Mesenchymal stem cell (in vitro differentiated cells and primary cell): ENCODE data around the gene FLNC.
A peak's percentile ranks its signal among the peaks of the same experiment; 100 is the strongest.

Source experiments
- DNase-seq: peaks from one replicate; pipeline ENCODE4 v3.0.0-alpha.2; 2013
- H2AFZ ChIP-seq: one replicate; pipeline ENCODE4 v1.6.1; 2013; ENCODE audit warnings: low read depth, mild to moderate bottlenecking, control low read depth, inconsistent platforms, low read length, moderate library complexity
- H2AK5ac ChIP-seq: 2 replicates; pipeline ENCODE4 v1.6.1; 2013; ENCODE audit warnings: low read length, moderate library complexity, mild to moderate bottlenecking, inconsistent platforms; ENCODE audit not compliant: severe bottlenecking
- H2BK120ac ChIP-seq: one replicate; pipeline ENCODE4 v1.6.1; 2013; ENCODE audit warnings: low read depth, mild to moderate bottlenecking, inconsistent platforms, low read length, moderate library complexity
- H2BK12ac ChIP-seq, 2 experiments: one replicate each; pipeline ENCODE4 v1.6.1; 2013; ENCODE audit warnings: inconsistent platforms in 2 of 2, low read length in 2 of 2, mild to moderate bottlenecking in 2 of 2, moderate library complexity in 2 of 2, control low read depth in 1 of 2
- H2BK15ac ChIP-seq: one replicate; pipeline ENCODE4 v1.6.1; 2013; ENCODE audit warnings: mild to moderate bottlenecking, low read depth, inconsistent platforms; ENCODE audit not compliant: poor library complexity, severe bottlenecking
- H2BK5ac ChIP-seq: 2 replicates; pipeline ENCODE4 v1.6.1; 2013; ENCODE audit warnings: low read depth, mild to moderate bottlenecking, low read length, control low read depth, inconsistent platforms; ENCODE audit not compliant: poor library complexity, severe bottlenecking
- H3K14ac ChIP-seq, 2 experiments: one replicate each; pipeline ENCODE4 v1.6.1; 2013; ENCODE audit warnings: inconsistent platforms in 2 of 2, low read length in 2 of 2, control low read depth in 1 of 2, mild to moderate bottlenecking in 1 of 2, moderate library complexity in 1 of 2
- H3K18ac ChIP-seq, 2 experiments: one replicate each; pipeline ENCODE4 v1.6.1; 2013; ENCODE audit warnings: inconsistent platforms in 2 of 2, low read length in 2 of 2, control low read depth in 1 of 2, low read depth in 1 of 2, mild to moderate bottlenecking in 1 of 2
- H3K23ac ChIP-seq, 2 experiments: one replicate each; pipeline ENCODE4 v1.6.1; 2013; ENCODE audit warnings: inconsistent platforms in 2 of 2, low read length in 2 of 2, mild to moderate bottlenecking in 2 of 2, moderate library complexity in 2 of 2, control low read depth in 1 of 2
- H3K27ac ChIP-seq: 2 replicates; pipeline ENCODE4 v1.5.1; 2013; ENCODE audit warnings: mild to moderate bottlenecking, moderate library complexity, low read length, control low read depth, inconsistent platforms; ENCODE audit not compliant: poor library complexity, severe bottlenecking
- H3K27me3 ChIP-seq, 2 experiments: 2 replicates each; pipeline versions ENCODE4 v1.6.1 to v1.7.0; 2013; ENCODE audit warnings: low read length in 2 of 2, mild to moderate bottlenecking in 2 of 2, moderate library complexity in 2 of 2, control low read depth in 1 of 2, inconsistent platforms in 1 of 2; ENCODE audit not compliant: control insufficient read depth in 1 of 2, insufficient read depth in 1 of 2
- H3K36me3 ChIP-seq, 2 experiments: 2 replicates each; pipeline versions ENCODE4 v1.6.1 to v1.7.0; 2013; ENCODE audit warnings: low read length in 2 of 2, control low read depth in 1 of 2, inconsistent platforms in 1 of 2, low read depth in 1 of 2, mild to moderate bottlenecking in 1 of 2; ENCODE audit not compliant: insufficient read depth in 2 of 2, control insufficient read depth in 1 of 2
- H3K4ac ChIP-seq, 2 experiments: one replicate each; pipeline ENCODE4 v1.6.1; 2013; ENCODE audit warnings: inconsistent platforms in 2 of 2, low read length in 2 of 2, mild to moderate bottlenecking in 2 of 2, moderate library complexity in 2 of 2, control low read depth in 1 of 2, low read depth in 1 of 2
- H3K4me1 ChIP-seq: 2 replicates; pipeline ENCODE4 v1.6.1; 2013; ENCODE audit warnings: low read depth, low read length, control low read depth; ENCODE audit not compliant: control insufficient read depth, insufficient read depth
- H3K4me2 ChIP-seq: 2 replicates; pipeline ENCODE4 v1.6.1; 2013; ENCODE audit warnings: low read length, mild to moderate bottlenecking, inconsistent platforms; ENCODE audit not compliant: poor library complexity, severe bottlenecking
- H3K4me3 ChIP-seq, 2 experiments: 2 replicates each; pipeline versions ENCODE4 v1.5.1 to v1.7.0; 2013; ENCODE audit warnings: low read length in 2 of 2, mild to moderate bottlenecking in 2 of 2, control low read depth in 1 of 2, low read depth in 1 of 2; ENCODE audit not compliant: insufficient read depth in 1 of 2
- H3K79me1 ChIP-seq: replicated peaks from 2 replicates; pipeline ENCODE4 v1.6.1; 2013; ENCODE audit warnings: mild to moderate bottlenecking, control low read depth, low read length, inconsistent platforms; ENCODE audit not compliant: poor library complexity, severe bottlenecking
- H3K9ac ChIP-seq: 2 replicates; pipeline ENCODE4 v1.7.0; 2013; ENCODE audit warnings: mild to moderate bottlenecking, low read length, moderate library complexity
- H3K9me3 ChIP-seq: 2 replicates; pipeline ENCODE4 v1.7.0; 2013; ENCODE audit warnings: mild to moderate bottlenecking, low read length; ENCODE audit not compliant: control insufficient read depth
- H4K8ac ChIP-seq: one replicate; pipeline ENCODE4 v1.6.1; 2013; ENCODE audit warnings: inconsistent platforms, mild to moderate bottlenecking, low read length, moderate library complexity
- H4K91ac ChIP-seq: one replicate; pipeline ENCODE4 v1.6.1; 2013; ENCODE audit warnings: mild to moderate bottlenecking, low read length, inconsistent platforms
- WGBS: methylation state at CpG from one replicate; pipeline ENCODE4 v1.1.7; 2013; ENCODE audit warnings: mixed read lengths; 5-methylcytosine and 5-hydroxymethylcytosine counted together

The FLNC gene

GRCh38 chr7:128845987-128846386 is 15.8 kb downstream of the FLNC start:
- WGBS: 96% methylated on average over 19 of the region's 19 CpGs
- H3K23ac ChIP-seq: no peak overlapping the region
- peaks cover 17% of the 10 kb centered on the region for H3K79me1 ChIP-seq
- no peak overlapping the region for H3K4me3 ChIP-seq
- no peak overlapping the region for H2BK15ac ChIP-seq
- H4K91ac ChIP-seq: no peak overlapping the region
- H3K27ac ChIP-seq: no peak overlapping the region
- H3K14ac ChIP-seq: no peak overlapping the region
- peaks cover 96 to 97% of the 10 kb centered on the region in 2 experiments for H3K36me3 ChIP-seq
- no peak overlapping the region for H2BK12ac ChIP-seq
- H3K9me3 ChIP-seq: no peaks in the 10 kb centered on the region
- no peak overlapping the region for H3K18ac ChIP-seq
- H4K8ac ChIP-seq: no peak overlapping the region
- no peak overlapping the region for H3K4me2 ChIP-seq
- no peak overlapping the region for H2AK5ac ChIP-seq
- no peak overlapping the region for H2BK120ac ChIP-seq
- no peak overlapping the region for H2AFZ ChIP-seq
- no peak overlapping the region for H3K4ac ChIP-seq
- no peak overlapping the region for H2BK5ac ChIP-seq
- no peak overlapping the region for H3K9ac ChIP-seq
- peaks cover 5% of the 10 kb centered on the region for H3K4me1 ChIP-seq
- no peak for DNase-seq
- H3K27me3 ChIP-seq: no peaks in the 10 kb centered on the region

GRCh38 chr7:128846781-128847444 is 16.7 kb downstream of the FLNC start:
- WGBS: 97% methylated on average over 14 of the region's 14 CpGs
- H3K18ac ChIP-seq: no peak overlapping the region

GRCh38 chr7:128847721-128848211 is 17.6 kb downstream of the FLNC start:
- Histone ChIP-seq H2AK5ac (no peak overlapping the region), H3K4ac (no peak overlapping the region), H2AFZ (no peak overlapping the region), H2BK120ac (no peak overlapping the region), H3K4me2 (no peak overlapping the region), H2BK12ac (no peak overlapping the region), H3K14ac (no peak overlapping the region), H3K9me3 (no peaks in the 10 kb centered on the region), H3K4me1 (peaks cover 5% of the 10 kb centered on the region), H3K4me3 (no peak overlapping the region), H3K27ac (no peak overlapping the region), H3K9ac (no peak overlapping the region), H4K91ac (peak overlapping the region; percentile 34), H3K27me3 (no peaks in the 10 kb centered on the region), H3K18ac (no peak overlapping the region), H3K79me1 (peaks cover 15% of the 10 kb centered on the region), H3K36me3 (peaks cover 96 to 97% of the 10 kb centered on the region in 2 experiments), H2BK5ac (no peak overlapping the region), H3K23ac (no peak overlapping the region), H2BK15ac (no peak overlapping the region), H4K8ac (no peak overlapping the region)
- over 99% methylated on average over 12 of the region's 17 CpGs for WGBS
- no peak for DNase-seq

More at GRCh38 chr7:128846781-128847444, 16.7 kb downstream of the FLNC start:
- Histone ChIP-seq H3K27ac (no peak overlapping the region), H3K27me3 (no peaks in the 10 kb centered on the region), H2AFZ (no peak overlapping the region), H3K4me2 (no peak overlapping the region), H3K79me1 (peaks cover 17% of the 10 kb centered on the region), H3K23ac (no peak overlapping the region), H2AK5ac (no peak overlapping the region), H3K4me3 (no peak overlapping the region), H3K9ac (no peak overlapping the region), H3K4me1 (peaks cover 5% of the 10 kb centered on the region), H2BK120ac (no peak overlapping the region), H3K9me3 (no peaks in the 10 kb centered on the region), H4K8ac (no peak overlapping the region), H2BK5ac (no peak overlapping the region), H4K91ac (no peak overlapping the region), H2BK15ac (no peak overlapping the region), H3K4ac (no peak overlapping the region), H3K36me3 (peaks cover 96% of the 10 kb centered on the region in 2 experiments), H3K14ac (no peak overlapping the region), H2BK12ac (no peak overlapping the region)
- DNase-seq: no peak

DNA sequence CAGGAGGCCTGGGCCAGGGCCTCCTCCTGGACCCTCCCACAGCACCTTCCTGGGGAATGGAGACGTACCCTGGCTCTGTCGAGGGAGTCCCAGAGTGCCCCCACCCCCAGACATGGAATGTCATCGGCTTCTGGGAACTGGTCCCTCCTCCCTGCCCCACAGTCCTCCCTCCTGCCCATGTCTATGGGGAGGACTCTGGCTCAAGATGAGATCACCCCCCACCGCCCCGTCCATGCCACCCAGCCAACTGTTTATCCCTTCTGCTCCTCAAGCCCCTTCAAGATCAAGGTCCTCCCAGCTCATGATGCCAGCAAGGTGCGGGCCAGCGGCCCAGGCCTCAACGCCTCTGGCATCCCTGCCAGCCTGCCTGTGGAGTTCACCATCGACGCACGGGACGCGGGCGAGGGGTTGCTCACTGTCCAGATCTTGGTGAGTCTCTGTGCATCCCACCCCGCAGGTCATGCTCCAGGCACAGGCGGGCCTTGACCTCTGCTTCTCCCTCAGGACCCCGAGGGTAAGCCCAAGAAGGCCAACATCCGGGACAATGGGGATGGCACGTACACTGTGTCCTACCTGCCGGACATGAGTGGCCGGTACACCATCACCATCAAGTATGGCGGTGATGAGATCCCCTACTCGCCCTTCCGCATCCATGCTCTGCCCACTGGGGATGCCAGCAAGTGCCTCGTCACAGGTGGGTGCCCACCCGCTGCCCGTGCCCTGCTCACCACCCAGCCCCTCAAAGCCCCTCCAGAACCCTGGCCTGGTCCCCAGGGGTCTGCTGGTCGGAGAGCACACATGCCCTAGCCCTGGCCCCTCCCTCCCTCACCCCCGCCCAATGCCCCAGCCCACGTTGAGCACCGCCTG is 18.3 kb downstream of the FLNC start:
- no peak overlapping the region for H3K18ac ChIP-seq
- H3K9ac ChIP-seq: no peak overlapping the region
- H3K4me1 ChIP-seq: peaks cover 5% of the 10 kb centered on the region
- no peak overlapping the region for H2BK12ac ChIP-seq
- no peak overlapping the region for H3K14ac ChIP-seq
- H3K4ac ChIP-seq: no peak overlapping the region
- H2AK5ac ChIP-seq: no peak overlapping the region
- no peak overlapping the region for H2AFZ ChIP-seq
- no peak overlapping the region for H2BK120ac ChIP-seq
- no peak overlapping the region for H3K23ac ChIP-seq
- no peak overlapping the region for H4K8ac ChIP-seq
- DNase-seq: no peak
- no peak overlapping the region for H4K91ac ChIP-seq
- peaks cover 14% of the 10 kb centered on the region for H3K79me1 ChIP-seq
- no peaks in the 10 kb centered on the region for H3K9me3 ChIP-seq
- no peaks in the 10 kb centered on the region for H3K27me3 ChIP-seq
- H2BK5ac ChIP-seq: no peak overlapping the region
- H3K27ac ChIP-seq: no peak overlapping the region
- H3K4me3 ChIP-seq: no peak overlapping the region
- WGBS: 97% methylated on average over 28 of the region's 31 CpGs
- H3K36me3 ChIP-seq: peaks cover 96 to 97% of the 10 kb centered on the region in 2 experiments
- H2BK15ac ChIP-seq: no peak overlapping the region
- no peak overlapping the region for H3K4me2 ChIP-seq
